Pancreas (tissue), 10 donors: ENCODE data around the gene PDK4. TPM values are rescaled to one million over a fixed set of nuclear protein-coding genes. Genes with fewer than 3 reads are reported as not detected.

Experiments
- ATAC-seq, 4 donors: fragments of 200-7000 bp; cut with Tn5 transposase; one replicate each; pipeline versions ENCODE4 v1.8.0 to v1.9.1; 2020; ENCODE audit warnings: mild to moderate bottlenecking in 4 of 4, moderate library complexity in 4 of 4
- DNase-seq, 6 donors: peaks; one replicate each; pipeline ENCODE4 v3.0.0-alpha.2; 2020
- FAIRE-seq: peaks from 2 replicates; lab custom pipeline; 2012; peaks lifted over from hg19 to GRCh38; lab: Jason Lieb, UNC
- H3K27ac ChIP-seq, 4 donors: fragments of 200-600 bp; sonication (generic); 1 replicate in 3 of 4; 2 replicates in 1 of 4; pipeline versions ENCODE4 v1.5.0 to v1.8.0; 2020
- H3K27me3 ChIP-seq, 4 donors: fragments of 200-600 bp; one replicate each; pipeline ENCODE4 v1.8.0; 2021
- H3K36me3 ChIP-seq, 3 donors: fragments of 200-600 bp; sonication (generic) in 1 of 3; one replicate each; pipeline versions ENCODE4 v1.5.0 to v1.8.0; 2020 to 2021
- H3K4me1 ChIP-seq, 3 donors: fragments of 200-600 bp; one replicate each; pipeline ENCODE4 v1.8.0; 2021
- H3K4me3 ChIP-seq, 4 donors: fragments of 200-600 bp; sonication (generic) in 2 of 4; one replicate each; pipeline versions ENCODE4 v1.5.0 to v1.8.0; 2020 to 2021
- H3K9me3 ChIP-seq, 4 donors: fragments of 200-600 bp; one replicate each; pipeline ENCODE4 v1.8.0; 2021
- WGBS, 2 donors: extraction: QIAGEN DNeasy Blood & Tissue Kit; methylation state at CpG; one replicate each; pipeline ENCODE4 v1.1.7; 2013; 5-methylcytosine and 5-hydroxymethylcytosine counted together
- intact Hi-C, 3 donors: fragments of 100-400 bp; cut with DNase I; formaldehyde crosslinking; loops; one replicate each; pipeline versions ENCODE4 v1.11.1 to v1.14.2; 2022
- polyA plus RNA-seq, 2 donors: library from polyadenylated mRNA; stranded (reverse); fragments of 200-250 nt; gene quantifications; one replicate each; pipeline ENCODE4 v1.2.3, GENCODE V29; 2013
- total RNA-seq, 6 donors: library from RNA; stranded (reverse); fragmentation: NEBNext Ultra II Directional in 4 of 6; extraction: Animal tissue kit (Norgen Biotek cat#: 25700) in 4 of 6; gene quantifications; one replicate each; pipeline versions ENCODE4 v1.2.1 to v1.2.4, GENCODE V29; 2021 to 2023
- TF ChIP-seq, protein P1 (sequence below), 4 donors: fragments of 200-600 bp; sonication (generic) in 3 of 4; IDR thresholded peaks; one replicate each; pipeline versions ENCODE4 v1.5.0 to v1.8.0; 2021; ENCODE audit warnings: antibody characterized with exemption in 4 of 4
- donor health status: healthy with polysubstance abuse.
- donor health status: DM: no; HTN: no; CAD: no; lungs with moderate emphysema.
- donor health status: DM: no; HTN: no; CAD: no.
- donor health status: control.
- donor health status: control.
- donor health status: Bipolar disorder and iron deficiency.
- donor health status: DM: yes; HTN: yes; CAD: no.
- donor health status: DM: no; HTN: no; CAD: no.
- donor health status: DM: no; HTN: no; CAD: no.
- donor health status: DM: yes; HTN: yes; CAD: no.

Gene PDK4
- total and polyA plus RNA-seq, 8 donors: 20.4 to 679 (median 64.4) TPM

GRCh38 chr7:95544171-95544570 lies 52.1 kb downstream of the PDK4 start:
- no peak for ATAC-seq
- Histone ChIP-seq H3K4me3 (no peak overlapping the region), H3K27ac (no peak overlapping the region), H3K4me1 (peaks cover 24 to 40% (median 30%) of the 10 kb centered on the region in 3 donors), H3K27me3 (no peaks in the 10 kb centered on the region), H3K36me3 (no peaks in the 10 kb centered on the region), H3K9me3 (no peaks in the 10 kb centered on the region)
- intact Hi-C loops: loop anchor here in 1 of 3 donors (10.0 kb wide), 1 partner anchor 51 kb away; the partner anchor contains the start of gene PDK4
- FAIRE-seq: no peak
- TF ChIP-seq, protein P1, sequence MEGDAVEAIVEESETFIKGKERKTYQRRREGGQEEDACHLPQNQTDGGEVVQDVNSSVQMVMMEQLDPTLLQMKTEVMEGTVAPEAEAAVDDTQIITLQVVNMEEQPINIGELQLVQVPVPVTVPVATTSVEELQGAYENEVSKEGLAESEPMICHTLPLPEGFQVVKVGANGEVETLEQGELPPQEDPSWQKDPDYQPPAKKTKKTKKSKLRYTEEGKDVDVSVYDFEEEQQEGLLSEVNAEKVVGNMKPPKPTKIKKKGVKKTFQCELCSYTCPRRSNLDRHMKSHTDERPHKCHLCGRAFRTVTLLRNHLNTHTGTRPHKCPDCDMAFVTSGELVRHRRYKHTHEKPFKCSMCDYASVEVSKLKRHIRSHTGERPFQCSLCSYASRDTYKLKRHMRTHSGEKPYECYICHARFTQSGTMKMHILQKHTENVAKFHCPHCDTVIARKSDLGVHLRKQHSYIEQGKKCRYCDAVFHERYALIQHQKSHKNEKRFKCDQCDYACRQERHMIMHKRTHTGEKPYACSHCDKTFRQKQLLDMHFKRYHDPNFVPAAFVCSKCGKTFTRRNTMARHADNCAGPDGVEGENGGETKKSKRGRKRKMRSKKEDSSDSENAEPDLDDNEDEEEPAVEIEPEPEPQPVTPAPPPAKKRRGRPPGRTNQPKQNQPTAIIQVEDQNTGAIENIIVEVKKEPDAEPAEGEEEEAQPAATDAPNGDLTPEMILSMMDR (IDR thresholded peaks at IDR 0.05): no peak
- no peak for DNase-seq
- 62 to 65% methylated on average over 1 of the region's 1 CpG for WGBS, 2 donors

GRCh38 chr7:95543312-95543711 lies 53.0 kb downstream of the PDK4 start:
- Histone ChIP-seq H3K36me3 (no peaks in the 10 kb centered on the region), H3K9me3 (no peaks in the 10 kb centered on the region), H3K4me3 (no peak overlapping the region), H3K27me3 (no peaks in the 10 kb centered on the region), H3K27ac (no peak overlapping the region), H3K4me1 (peaks cover 17 to 31% (median 22%) of the 10 kb centered on the region in 3 donors)
- FAIRE-seq: no peak
- no peak for DNase-seq
- intact Hi-C loops: loop anchor here in 1 of 3 donors (10.0 kb wide), 1 partner anchor 51 kb away; the partner anchor contains the start of gene PDK4
- TF ChIP-seq, protein P1 (IDR thresholded peaks at IDR 0.05): no peak
- WGBS, 2 donors: 82 to 88% methylated on average over 6 of the region's 6 CpGs
- no peak for ATAC-seq

- H3K4me3 ChIP-seq: no peak overlapping the region
- TF ChIP-seq, protein P1 (IDR thresholded peaks at IDR 0.05): no peak
- no peaks in the 10 kb centered on the region for H3K27me3 ChIP-seq
- no peak for ATAC-seq
- DNase-seq: no peak
- 76 to 79% methylated on average over 1 of the region's 1 CpG for WGBS, 2 donors
- H3K27ac ChIP-seq: no peak overlapping the region
- H3K36me3 ChIP-seq: no peaks in the 10 kb centered on the region
- peaks cover 0 to 5% (median 2%) of the 10 kb centered on the region in 3 donors for H3K4me1 ChIP-seq
- H3K9me3 ChIP-seq: no peaks in the 10 kb centered on the region
- FAIRE-seq: no peak
- intact Hi-C loops: loop anchor here in 1 of 3 donors (10.0 kb wide), 1 partner anchor 54 kb away; the partner anchor contains the start of gene PDK4
These were observed 56.0 kb downstream of the PDK4 start for GRCh38 chr7:95540366-95540765.

DNA sequence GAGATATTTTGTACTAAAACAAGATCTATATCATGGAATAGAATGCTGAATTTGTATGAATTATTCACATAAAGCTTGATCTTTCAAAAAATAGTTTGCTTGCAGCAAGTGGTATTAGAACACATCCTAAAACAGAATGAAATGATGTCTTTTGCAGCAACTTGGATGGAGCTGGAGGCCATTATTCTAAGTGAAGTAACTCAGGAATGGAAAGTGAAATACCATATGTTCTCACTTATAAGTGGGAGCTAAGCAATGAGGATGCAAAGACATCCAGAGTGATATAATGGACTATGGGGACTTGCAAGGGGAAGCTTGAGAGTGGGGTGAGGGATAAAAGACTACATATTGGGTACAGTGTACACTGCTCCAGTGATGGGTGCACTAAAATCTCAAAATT lies 56.9 kb downstream of the PDK4 start:
- H3K4me3 ChIP-seq: no peak overlapping the region
- FAIRE-seq (no peak), ATAC-seq (no peak), DNase-seq (no peak)
- no peaks in the 10 kb centered on the region for H3K36me3 ChIP-seq
- H3K4me1 ChIP-seq: peaks cover 0 to 5% (median 0%) of the 10 kb centered on the region in 3 donors
- no peak overlapping the region for H3K27ac ChIP-seq
- intact Hi-C loops: loop anchor here in 1 of 3 donors (10.0 kb wide), 1 partner anchor 145 kb away; no protein-coding TSS in a partner anchor
- TF ChIP-seq, protein P1 (IDR thresholded peaks at IDR 0.05): no peak
- no peaks in the 10 kb centered on the region for H3K9me3 ChIP-seq
- no peaks in the 10 kb centered on the region for H3K27me3 ChIP-seq

- Histone ChIP-seq H3K4me1 (peaks cover 0 to 5% (median 0%) of the 10 kb centered on the region in 3 donors), H3K27ac (no peak overlapping the region), H3K27me3 (no peaks in the 10 kb centered on the region), H3K4me3 (no peak overlapping the region), H3K9me3 (no peaks in the 10 kb centered on the region), H3K36me3 (no peaks in the 10 kb centered on the region)
- intact Hi-C loops: loop anchor here in 1 of 3 donors (10.0 kb wide), 1 partner anchor 147 kb away; no protein-coding TSS in a partner anchor
- DNase-seq: no peak
- no peak for FAIRE-seq
- WGBS, 2 donors: 75 to 81% methylated on average over 2 of the region's 2 CpGs
- no peak for ATAC-seq
- TF ChIP-seq, protein P1 (IDR thresholded peaks at IDR 0.05): no peak
These were observed 58.8 kb downstream of the PDK4 start for GRCh38 chr7:95537468-95537867.
